Chondrocyte (in vitro differentiated cells): ENCODE data around the gene MAP3K8. TPM values are rescaled to one million over a fixed set of nuclear protein-coding genes. Genes with fewer than 3 reads are reported as not detected.
A peak's percentile ranks its signal among the peaks of the same experiment; 100 is the strongest.

ENCODE experiments used
- DNase-seq: peaks from one replicate; pipeline ENCODE4 v3.0.0; 2021; ENCODE audit warnings: mixed read lengths, low spot score
- H3K27ac Mint-ChIP-seq: one replicate; pipeline ENCODE4 v1.8.0; 2021; ENCODE audit warnings: mild to moderate bottlenecking, moderate library complexity, mixed read lengths; ENCODE audit not compliant: unreplicated experiment
- H3K27me3 Mint-ChIP-seq: 2 replicates; pipeline ENCODE4 v1.8.0; 2021; ENCODE audit warnings: low read depth, mixed read lengths
- H3K36me3 Mint-ChIP-seq: 2 replicates; pipeline ENCODE4 v1.8.0; 2021; ENCODE audit warnings: low read depth, mixed read lengths
- H3K4me1 Mint-ChIP-seq: 2 replicates; pipeline ENCODE4 v1.8.0; 2021; ENCODE audit warnings: low read depth, mild to moderate bottlenecking, mixed read lengths
- H3K4me3 Mint-ChIP-seq: one replicate; pipeline ENCODE4 v1.8.0; 2021; ENCODE audit warnings: mild to moderate bottlenecking, moderate library complexity, mixed read lengths; ENCODE audit not compliant: unreplicated experiment
- H3K9me3 Mint-ChIP-seq: 2 replicates; pipeline ENCODE4 v1.8.0; 2021; ENCODE audit warnings: low read depth, mixed read lengths
- CTCF ChIP-seq: fragments of 200-600 bp; sonication (generic); IDR thresholded peaks from 2 replicates; pipeline ENCODE4 v1.5.0; 2021; ENCODE audit warnings: antibody characterized with exemption, mild to moderate bottlenecking, moderate library complexity
- total RNA-seq: library from RNA; stranded (reverse); gene quantifications from 3 replicates; pipeline ENCODE4 v1.2.1, GENCODE V29; 2021

Gene MAP3K8
- total RNA-seq, 1 donor from 2014 or later = 9.4 TPM

- H3K36me3 Mint-ChIP-seq = peaks cover 27% of the 10 kb centered on the region
- DNase-seq = no peak
- peak overlapping the region; percentile 8 for H3K27ac Mint-ChIP-seq
- H3K4me3 Mint-ChIP-seq = no peak overlapping the region
- no peaks in the 10 kb centered on the region for H3K27me3 Mint-ChIP-seq
- H3K9me3 Mint-ChIP-seq = no peaks in the 10 kb centered on the region
- peaks cover 16% of the 10 kb centered on the region for H3K4me1 Mint-ChIP-seq
- no peak for TF ChIP-seq CTCF
Observed at GRCh38 chr10:30447125-30447799, 13.3 kb downstream of the MAP3K8 start.

GRCh38 chr10:30448092-30448491 is 14.1 kb downstream of the MAP3K8 start:
- Mint-ChIP-seq H3K27me3 (no peaks in the 10 kb centered on the region), H3K4me3 (no peak overlapping the region), H3K4me1 (peaks cover 16% of the 10 kb centered on the region), H3K36me3 (peaks cover 27% of the 10 kb centered on the region), H3K27ac (no peak overlapping the region), H3K9me3 (no peaks in the 10 kb centered on the region)
- no peak for TF ChIP-seq CTCF
- DNase-seq = no peak

GRCh38 chr10:30453764-30454527 is 20.0 kb downstream of the MAP3K8 start:
- DNase-seq = no peak
- Mint-ChIP-seq H3K4me3 (peak overlapping the region; percentile 55), H3K27ac (peak overlapping the region; percentile 93)

DNA sequence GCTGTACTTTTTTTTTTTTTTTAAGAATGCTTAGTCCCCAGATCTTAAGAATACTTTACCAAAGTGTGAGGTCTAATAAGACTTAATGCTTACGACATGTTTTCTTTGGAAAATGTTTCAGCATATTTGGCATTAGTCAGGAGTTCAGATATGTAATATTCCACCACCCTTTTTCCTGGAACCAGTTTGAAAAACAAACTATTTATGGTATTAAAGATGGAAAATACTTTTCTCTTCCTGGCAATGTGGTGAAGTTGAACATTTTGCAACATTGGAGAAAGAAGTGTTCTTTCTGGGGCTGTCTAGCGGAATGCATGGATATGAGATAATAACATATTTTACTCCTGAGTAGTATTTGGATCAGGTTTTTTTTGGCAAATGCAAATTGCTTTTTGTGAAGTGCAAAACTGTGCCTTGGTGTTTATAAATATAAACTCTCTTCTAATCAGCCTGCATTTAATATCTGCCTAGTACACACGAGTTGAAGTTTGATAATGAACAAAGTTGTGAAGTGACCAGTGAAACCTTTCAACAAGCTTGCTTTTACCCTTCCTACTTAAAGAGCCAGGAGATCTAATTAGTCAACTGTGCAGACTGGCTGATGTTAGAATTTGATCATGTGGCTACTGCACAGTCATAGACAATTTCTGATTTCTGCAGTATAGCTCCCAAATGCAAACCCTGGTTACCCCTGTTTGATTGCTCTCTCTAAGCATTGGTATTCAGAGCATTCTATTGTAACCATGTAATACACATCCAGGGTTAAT is 20.9 kb downstream of the MAP3K8 start:
- Mint-ChIP-seq H3K27ac (peak overlapping the region; percentile 93), H3K27me3 (no peaks in the 10 kb centered on the region), H3K4me3 (peak overlapping the region; percentile 55), H3K9me3 (no peaks in the 10 kb centered on the region), H3K4me1 (peaks cover 39% of the 10 kb centered on the region), H3K36me3 (peaks cover 13% of the 10 kb centered on the region)
- no peak for TF ChIP-seq CTCF
- DNase-seq = no peak

More at GRCh38 chr10:30453764-30454527, 20.0 kb downstream of the MAP3K8 start:
- TF ChIP-seq CTCF = no peak
- H3K36me3 Mint-ChIP-seq = peaks cover 13% of the 10 kb centered on the region
- peaks cover 35% of the 10 kb centered on the region for H3K4me1 Mint-ChIP-seq
- H3K9me3 Mint-ChIP-seq = no peaks in the 10 kb centered on the region
- H3K27me3 Mint-ChIP-seq = no peaks in the 10 kb centered on the region

GRCh38 chr10:30455816-30456215 is 21.8 kb downstream of the MAP3K8 start:
- Mint-ChIP-seq H3K4me3 (peak overlapping the region; percentile 16), H3K4me1 (peaks cover 44% of the 10 kb centered on the region), H3K9me3 (no peaks in the 10 kb centered on the region), H3K36me3 (peaks cover 15% of the 10 kb centered on the region), H3K27me3 (no peaks in the 10 kb centered on the region), H3K27ac (peak overlapping the region; percentile 93)
- no peak for DNase-seq
- TF ChIP-seq CTCF = no peak
